Effector memory CD4-positive, alpha-beta T cell (primary cell): Measurements from ENCODE around the gene HTR4.

Experiments
- DNase-seq, 3 donors: peaks; one replicate each; pipeline ENCODE4 v3.0.0-alpha.2; 2020
- H3K27ac ChIP-seq: 2 replicates; pipeline ENCODE4 v1.7.0; 2013; ENCODE audit warnings: mild to moderate bottlenecking, low read length, moderate library complexity; ENCODE audit not compliant: insufficient read depth, poor library complexity, severe bottlenecking
- H3K27me3 ChIP-seq: replicated peaks from 2 replicates; pipeline ENCODE4 v1.7.0; 2013; ENCODE audit warnings: mild to moderate bottlenecking, low read length; ENCODE audit not compliant: insufficient read depth, control insufficient read depth, poor library complexity, severe bottlenecking
- H3K36me3 ChIP-seq: 2 replicates; pipeline ENCODE4 v1.7.0; 2013; ENCODE audit warnings: mild to moderate bottlenecking, low read length, moderate library complexity; ENCODE audit not compliant: control insufficient read depth, insufficient read depth
- H3K4me1 ChIP-seq: 2 replicates; pipeline ENCODE4 v1.7.0; 2013; ENCODE audit warnings: low read length, mild to moderate bottlenecking; ENCODE audit not compliant: control insufficient read depth, insufficient read depth, poor library complexity, severe bottlenecking
- H3K4me3 ChIP-seq: 2 replicates; pipeline ENCODE4 v1.7.0; 2013; ENCODE audit warnings: low read length, low read depth, mild to moderate bottlenecking; ENCODE audit not compliant: insufficient read depth, poor library complexity, severe bottlenecking
- H3K9me3 ChIP-seq: 2 replicates; pipeline ENCODE4 v1.7.0; 2013; ENCODE audit warnings: mild to moderate bottlenecking, low read length, moderate library complexity; ENCODE audit not compliant: control insufficient read depth

The HTR4 gene

DNA sequence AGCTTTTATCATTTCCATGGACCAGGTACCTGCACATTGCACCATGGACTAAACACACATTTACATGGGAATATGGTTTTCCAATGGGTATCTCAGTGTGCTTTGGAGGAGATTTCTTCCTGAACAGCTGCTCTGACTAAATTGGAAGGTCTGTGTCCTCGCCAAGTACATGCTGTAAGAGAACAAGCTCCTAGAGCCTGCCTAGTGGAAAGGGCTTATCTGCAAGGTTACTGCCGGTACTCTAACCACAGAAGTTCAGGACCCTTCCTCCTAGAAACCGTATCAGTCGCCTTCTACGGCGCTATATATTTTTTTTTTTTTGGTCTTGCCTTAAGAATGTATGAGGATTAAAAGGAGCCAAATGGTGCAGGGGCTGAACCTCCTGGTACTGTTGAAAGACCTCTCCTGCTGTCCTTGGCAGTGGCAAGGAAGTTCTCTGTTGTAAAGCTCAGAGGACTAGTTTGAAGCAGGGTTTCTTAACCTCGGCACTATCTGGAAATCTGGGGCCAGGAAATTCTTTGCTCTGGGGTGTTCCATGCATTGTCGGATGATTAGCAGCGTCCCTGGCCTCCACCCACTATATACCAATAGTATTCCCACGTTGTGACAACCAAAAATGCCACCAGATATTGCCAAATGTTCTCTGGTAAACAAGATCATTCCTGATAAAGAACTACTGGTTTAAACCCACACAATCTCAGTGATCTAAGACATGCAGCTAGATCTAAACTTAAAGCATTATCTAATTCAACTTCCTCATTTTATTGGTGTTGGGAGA, 163.1 kb downstream of the HTR4 start:
- Histone ChIP-seq H3K4me3 (no peak overlapping the region), H3K27me3 (peaks cover 4% of the 10 kb centered on the region), H3K36me3 (no peaks in the 10 kb centered on the region), H3K9me3 (no peaks in the 10 kb centered on the region), H3K27ac (no peak overlapping the region), H3K4me1 (no peaks in the 10 kb centered on the region)
- no peak for DNase-seq

GRCh38 chr5:148488757-148489156, 165.6 kb downstream of the HTR4 start:
- Histone ChIP-seq H3K4me3 (no peak overlapping the region), H3K27ac (no peak overlapping the region), H3K36me3 (no peaks in the 10 kb centered on the region), H3K27me3 (no peaks in the 10 kb centered on the region), H3K9me3 (no peaks in the 10 kb centered on the region), H3K4me1 (no peaks in the 10 kb centered on the region)
- DNase-seq: no peak

DNA sequence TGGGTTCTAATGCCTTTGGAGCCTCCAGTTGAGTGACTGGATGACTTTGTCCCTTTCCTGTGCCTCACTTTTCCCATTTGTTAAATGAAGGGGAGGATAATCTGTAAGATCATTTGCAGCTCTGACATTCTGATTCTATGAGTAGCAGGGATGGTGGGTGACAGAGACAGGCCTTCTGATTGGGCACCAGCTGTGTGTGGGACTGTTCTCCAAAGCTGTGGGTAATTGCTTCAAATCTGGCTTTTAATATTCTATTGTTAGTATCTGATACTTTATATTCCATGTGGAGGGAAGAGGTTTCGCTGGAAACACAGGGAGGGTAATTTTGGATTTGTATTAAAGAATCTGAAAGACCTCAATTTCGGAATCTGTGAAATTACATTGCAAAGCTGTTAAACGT, 167.9 kb downstream of the HTR4 start:
- H3K9me3 ChIP-seq: no peaks in the 10 kb centered on the region
- H3K27me3 ChIP-seq: no peaks in the 10 kb centered on the region
- no peak overlapping the region for H3K4me3 ChIP-seq
- no peak for DNase-seq
- H3K27ac ChIP-seq: no peak overlapping the region
- H3K4me1 ChIP-seq: no peaks in the 10 kb centered on the region
- H3K36me3 ChIP-seq: no peaks in the 10 kb centered on the region

DNA sequence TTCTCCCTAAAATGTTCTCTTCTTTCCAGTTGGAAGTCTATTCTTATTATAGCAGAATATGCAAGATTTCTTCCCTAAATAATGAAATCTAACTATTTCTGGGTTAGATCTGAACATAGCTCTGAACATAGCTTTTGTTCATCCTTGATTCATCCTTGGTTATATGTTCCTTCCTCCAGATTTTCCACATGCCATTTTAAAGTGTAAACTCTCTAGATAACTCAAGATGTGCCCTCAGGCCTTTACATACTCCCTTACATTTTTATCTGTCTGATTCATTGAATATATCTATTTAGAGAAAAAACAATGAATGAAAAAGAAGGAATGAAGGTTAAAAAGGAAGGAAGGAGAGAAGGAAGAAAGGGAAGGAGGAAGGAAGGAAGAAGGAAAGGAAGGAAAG, 169.7 kb downstream of the HTR4 start:
- Histone ChIP-seq H3K27ac (no peak overlapping the region), H3K36me3 (no peaks in the 10 kb centered on the region), H3K9me3 (no peaks in the 10 kb centered on the region), H3K4me3 (no peak overlapping the region), H3K4me1 (no peaks in the 10 kb centered on the region), H3K27me3 (no peaks in the 10 kb centered on the region)
- DNase-seq: no peak

GRCh38 chr5:148483750-148484149, 170.6 kb downstream of the HTR4 start:
- no peaks in the 10 kb centered on the region for H3K9me3 ChIP-seq
- DNase-seq: no peak
- no peaks in the 10 kb centered on the region for H3K4me1 ChIP-seq
- H3K36me3 ChIP-seq: no peaks in the 10 kb centered on the region
- no peak overlapping the region for H3K27ac ChIP-seq
- H3K4me3 ChIP-seq: no peak overlapping the region
- H3K27me3 ChIP-seq: no peaks in the 10 kb centered on the region

- Histone ChIP-seq H3K36me3 (no peaks in the 10 kb centered on the region), H3K4me3 (no peak overlapping the region), H3K27me3 (no peaks in the 10 kb centered on the region), H3K9me3 (no peaks in the 10 kb centered on the region), H3K27ac (no peak overlapping the region), H3K4me1 (no peaks in the 10 kb centered on the region)
- DNase-seq: peak in 2 of 3 donors; percentile 2 to 16
Measured at GRCh38 chr5:148482697-148483462, 171.4 kb downstream of the HTR4 start.

GRCh38 chr5:148482196-148482595, 172.1 kb downstream of the HTR4 start:
- no peaks in the 10 kb centered on the region for H3K27me3 ChIP-seq
- no peaks in the 10 kb centered on the region for H3K9me3 ChIP-seq
- no peak for DNase-seq
- H3K4me1 ChIP-seq: no peaks in the 10 kb centered on the region
- H3K27ac ChIP-seq: no peak overlapping the region
- no peaks in the 10 kb centered on the region for H3K36me3 ChIP-seq
- no peak overlapping the region for H3K4me3 ChIP-seq

- Histone ChIP-seq H3K27ac (no peak overlapping the region), H3K4me3 (no peak overlapping the region), H3K36me3 (no peaks in the 10 kb centered on the region), H3K9me3 (no peaks in the 10 kb centered on the region), H3K4me1 (no peaks in the 10 kb centered on the region), H3K27me3 (no peaks in the 10 kb centered on the region)
- DNase-seq: no peak
Measured at GRCh38 chr5:148477429-148477828, 176.9 kb downstream of the HTR4 start.

DNA sequence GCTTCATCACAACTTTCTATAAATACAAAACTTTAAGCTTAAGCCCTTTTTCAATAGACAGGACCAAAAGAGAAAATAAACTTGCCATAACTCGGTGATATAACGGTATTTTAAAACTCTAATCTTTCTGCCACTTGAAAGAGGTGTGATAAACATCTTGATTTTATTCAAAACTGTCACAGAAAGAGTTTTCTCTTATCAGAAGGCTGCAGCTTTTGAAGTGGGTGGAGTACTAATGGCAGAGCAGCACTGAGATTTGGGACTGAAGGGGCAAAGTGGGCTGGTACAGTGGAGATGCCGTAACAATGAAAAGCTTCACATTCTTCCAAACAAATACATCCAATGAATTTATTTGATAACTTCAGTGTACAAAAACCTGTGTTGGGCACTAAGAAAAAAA, 178.0 kb downstream of the HTR4 start:
- H3K4me3 ChIP-seq: no peak overlapping the region
- no peaks in the 10 kb centered on the region for H3K27me3 ChIP-seq
- H3K27ac ChIP-seq: no peak overlapping the region
- H3K4me1 ChIP-seq: no peaks in the 10 kb centered on the region
- H3K9me3 ChIP-seq: no peaks in the 10 kb centered on the region
- DNase-seq: no peak
- H3K36me3 ChIP-seq: no peaks in the 10 kb centered on the region

GRCh38 chr5:148474025-148474511, 180.3 kb downstream of the HTR4 start:
- DNase-seq: no peak
- no peak overlapping the region for H3K4me3 ChIP-seq

More at GRCh38 chr5:148474025-148474511, 180.3 kb downstream of the HTR4 start:
- Histone ChIP-seq H3K27ac (no peak overlapping the region), H3K9me3 (no peaks in the 10 kb centered on the region), H3K27me3 (no peaks in the 10 kb centered on the region), H3K36me3 (no peaks in the 10 kb centered on the region), H3K4me1 (no peaks in the 10 kb centered on the region)
